HCT116 (cell line): ENCODE results near the gene RPS10.

ENCODE experiments used
- EZH2 ChIP-seq: fragments of 200-600 bp; sonication (generic); IDR thresholded peaks from 2 replicates; pipeline ENCODE4 v1.6.1; 2017; ENCODE audit warnings: antibody characterized with exemption, mixed run types
- JUND ChIP-seq: IDR thresholded peaks from 2 replicates; pipeline ENCODE4 v1.6.1; 2012
- POLR2A ChIP-seq: IDR thresholded peaks from 2 replicates; pipeline ENCODE4 v1.7.0; 2011; ENCODE audit warnings: borderline replicate concordance; ENCODE audit not compliant: insufficient read depth, insufficient read length; ENCODE audit errors: extremely low read depth
- POLR2AphosphoS5 ChIP-seq: IDR thresholded peaks from 2 replicates; pipeline ENCODE4 v1.6.1; 2011; ENCODE audit warnings: mild to moderate bottlenecking, low read depth, low read length, moderate library complexity
- RAD21 ChIP-seq: IDR thresholded peaks from 2 replicates; pipeline ENCODE4 v1.6.1; 2012; ENCODE audit warnings: low read depth, mild to moderate bottlenecking
- YY1 ChIP-seq: IDR thresholded peaks from 2 replicates; pipeline ENCODE4 v1.6.1; 2011; ENCODE audit warnings: low read length, low read depth, moderate library complexity, mild to moderate bottlenecking; ENCODE audit not compliant: insufficient replicate concordance; ENCODE audit errors: extremely low read depth
- TF ChIP-seq, protein P1 (sequence below): IDR thresholded peaks from 2 replicates; pipeline ENCODE4 v1.6.1; 2012; ENCODE audit warnings: low read depth
- TF ChIP-seq, protein P2 (sequence below), 3 experiments: fragments of 200-600 bp in 1 of 3; sonication (generic) in 1 of 3; IDR thresholded peaks in 2 of 3; conservative IDR thresholded peaks in 1 of 3; 2 replicates each; pipeline ENCODE4 v1.5.1; 2012 to 2017; ENCODE audit warnings: low read depth in 2 of 3, low read length in 2 of 3, antibody characterized with exemption in 1 of 3, borderline replicate concordance in 1 of 3, control low read depth in 1 of 3, mild to moderate bottlenecking in 1 of 3, mixed read lengths in 1 of 3, mixed run types in 1 of 3, moderate library complexity in 1 of 3; ENCODE audit not compliant: insufficient read depth in 1 of 3

DNA sequence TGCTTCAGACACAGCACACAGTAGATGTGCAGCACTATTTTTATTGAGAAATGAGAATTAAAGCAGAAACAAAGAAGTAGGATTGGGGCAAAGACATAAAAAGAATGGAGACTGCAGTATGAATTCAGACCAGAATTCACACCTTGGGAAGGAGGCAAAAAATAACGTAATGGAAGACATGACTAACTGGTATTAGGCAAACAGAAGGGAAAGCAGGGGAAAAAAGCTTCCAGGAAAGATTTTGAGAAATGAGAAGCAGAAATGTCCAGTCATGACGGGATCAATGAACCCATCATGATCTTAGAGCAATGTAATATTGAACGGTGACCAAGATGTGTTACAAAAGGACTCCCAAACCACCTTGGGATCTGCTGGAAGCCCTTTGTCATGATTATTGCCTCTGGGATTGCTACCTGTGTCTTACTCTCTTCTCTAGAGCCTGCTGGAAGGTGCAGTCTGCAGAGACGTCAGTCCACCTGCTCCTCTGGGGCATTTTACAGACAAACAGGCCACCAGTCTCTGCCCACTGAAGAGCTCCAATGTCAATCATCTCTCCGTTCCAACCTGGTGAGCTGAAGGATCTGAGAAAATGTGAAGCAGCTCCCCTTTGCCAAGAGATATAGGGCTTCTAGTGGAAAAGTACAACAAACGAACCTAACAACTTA is 42.1 kb downstream of the RPS10 start:
- TF ChIP-seq POLR2A (no peak), EZH2 (no peak), JUND (no peak), YY1 (no peak), POLR2AphosphoS5 (no peak), RAD21 (no peak)
- TF ChIP-seq, protein P1, sequence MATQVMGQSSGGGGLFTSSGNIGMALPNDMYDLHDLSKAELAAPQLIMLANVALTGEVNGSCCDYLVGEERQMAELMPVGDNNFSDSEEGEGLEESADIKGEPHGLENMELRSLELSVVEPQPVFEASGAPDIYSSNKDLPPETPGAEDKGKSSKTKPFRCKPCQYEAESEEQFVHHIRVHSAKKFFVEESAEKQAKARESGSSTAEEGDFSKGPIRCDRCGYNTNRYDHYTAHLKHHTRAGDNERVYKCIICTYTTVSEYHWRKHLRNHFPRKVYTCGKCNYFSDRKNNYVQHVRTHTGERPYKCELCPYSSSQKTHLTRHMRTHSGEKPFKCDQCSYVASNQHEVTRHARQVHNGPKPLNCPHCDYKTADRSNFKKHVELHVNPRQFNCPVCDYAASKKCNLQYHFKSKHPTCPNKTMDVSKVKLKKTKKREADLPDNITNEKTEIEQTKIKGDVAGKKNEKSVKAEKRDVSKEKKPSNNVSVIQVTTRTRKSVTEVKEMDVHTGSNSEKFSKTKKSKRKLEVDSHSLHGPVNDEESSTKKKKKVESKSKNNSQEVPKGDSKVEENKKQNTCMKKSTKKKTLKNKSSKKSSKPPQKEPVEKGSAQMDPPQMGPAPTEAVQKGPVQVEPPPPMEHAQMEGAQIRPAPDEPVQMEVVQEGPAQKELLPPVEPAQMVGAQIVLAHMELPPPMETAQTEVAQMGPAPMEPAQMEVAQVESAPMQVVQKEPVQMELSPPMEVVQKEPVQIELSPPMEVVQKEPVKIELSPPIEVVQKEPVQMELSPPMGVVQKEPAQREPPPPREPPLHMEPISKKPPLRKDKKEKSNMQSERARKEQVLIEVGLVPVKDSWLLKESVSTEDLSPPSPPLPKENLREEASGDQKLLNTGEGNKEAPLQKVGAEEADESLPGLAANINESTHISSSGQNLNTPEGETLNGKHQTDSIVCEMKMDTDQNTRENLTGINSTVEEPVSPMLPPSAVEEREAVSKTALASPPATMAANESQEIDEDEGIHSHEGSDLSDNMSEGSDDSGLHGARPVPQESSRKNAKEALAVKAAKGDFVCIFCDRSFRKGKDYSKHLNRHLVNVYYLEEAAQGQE = no peak
- TF ChIP-seq, protein P2, sequence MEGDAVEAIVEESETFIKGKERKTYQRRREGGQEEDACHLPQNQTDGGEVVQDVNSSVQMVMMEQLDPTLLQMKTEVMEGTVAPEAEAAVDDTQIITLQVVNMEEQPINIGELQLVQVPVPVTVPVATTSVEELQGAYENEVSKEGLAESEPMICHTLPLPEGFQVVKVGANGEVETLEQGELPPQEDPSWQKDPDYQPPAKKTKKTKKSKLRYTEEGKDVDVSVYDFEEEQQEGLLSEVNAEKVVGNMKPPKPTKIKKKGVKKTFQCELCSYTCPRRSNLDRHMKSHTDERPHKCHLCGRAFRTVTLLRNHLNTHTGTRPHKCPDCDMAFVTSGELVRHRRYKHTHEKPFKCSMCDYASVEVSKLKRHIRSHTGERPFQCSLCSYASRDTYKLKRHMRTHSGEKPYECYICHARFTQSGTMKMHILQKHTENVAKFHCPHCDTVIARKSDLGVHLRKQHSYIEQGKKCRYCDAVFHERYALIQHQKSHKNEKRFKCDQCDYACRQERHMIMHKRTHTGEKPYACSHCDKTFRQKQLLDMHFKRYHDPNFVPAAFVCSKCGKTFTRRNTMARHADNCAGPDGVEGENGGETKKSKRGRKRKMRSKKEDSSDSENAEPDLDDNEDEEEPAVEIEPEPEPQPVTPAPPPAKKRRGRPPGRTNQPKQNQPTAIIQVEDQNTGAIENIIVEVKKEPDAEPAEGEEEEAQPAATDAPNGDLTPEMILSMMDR (IDR thresholded peaks at IDR 0.05 in 2 of 3, conservative IDR thresholded peaks at IDR 0.05 in 1 of 3; ENCODE audit: borderline replicate concordance in 1 of 3, insufficient read depth in 1 of 3, low read depth in 2 of 3, low read length in 2 of 3) = no peak
